Natural killer cell (primary cell): Measurements from ENCODE around the gene PSMG1. TPM values are rescaled to one million over a fixed set of nuclear protein-coding genes. Genes with fewer than 3 reads are reported as not detected.

ENCODE experiments used
- ATAC-seq, 3 donors: fragments of 150-1000 bp in 2 of 3; fragments of 200-7000 bp in 1 of 3; cut with Tn5 transposase; 1 replicate in 1 of 3; 2 replicates in 2 of 3; pipeline ENCODE4 v1.10.0; 2021; ENCODE audit warnings: mild to moderate bottlenecking in 2 of 3, moderate library complexity in 2 of 3
- DNase-seq, 2 donors: peaks; one replicate each; pipeline versions ENCODE4 v3.0.0 to v3.0.0-alpha.2; 2013 to 2021; ENCODE audit warnings: mixed read lengths in 1 of 2
- H3K27ac ChIP-seq: one replicate; pipeline ENCODE4 v1.5.1; 2013; ENCODE audit warnings: mild to moderate bottlenecking, low read length
- H3K27me3 ChIP-seq: one replicate; pipeline ENCODE4 v1.6.1; 2013; ENCODE audit warnings: low read length; ENCODE audit not compliant: control insufficient read depth, insufficient read depth
- H3K36me3 ChIP-seq: one replicate; pipeline ENCODE4 v1.6.1; 2013; ENCODE audit warnings: low read length; ENCODE audit not compliant: control insufficient read depth, insufficient read depth
- H3K4me1 ChIP-seq: one replicate; pipeline ENCODE4 v1.6.1; 2013; ENCODE audit warnings: low read length; ENCODE audit not compliant: control insufficient read depth, insufficient read depth
- H3K4me3 ChIP-seq: one replicate; pipeline ENCODE4 v1.5.1; 2013; ENCODE audit warnings: low read length
- H3K9me3 ChIP-seq: one replicate; pipeline ENCODE4 v1.6.1; 2013; ENCODE audit warnings: low read length; ENCODE audit not compliant: control insufficient read depth, insufficient read depth
- H3K27ac Mint-ChIP-seq, 2 donors: one replicate each; pipeline ENCODE4 v1.8.0; 2022; ENCODE audit warnings: mild to moderate bottlenecking in 2 of 2, mixed read lengths in 2 of 2, moderate library complexity in 1 of 2
- H3K27me3 Mint-ChIP-seq, 2 donors: one replicate each; pipeline ENCODE4 v1.8.0; 2022; ENCODE audit warnings: low read depth in 2 of 2, mixed read lengths in 2 of 2
- H3K36me3 Mint-ChIP-seq: one replicate; pipeline ENCODE4 v1.8.0; 2022; ENCODE audit warnings: mixed read lengths
- H3K4me1 Mint-ChIP-seq, 2 donors: one replicate each; pipeline ENCODE4 v1.8.0; 2022; ENCODE audit warnings: mixed read lengths in 2 of 2
- H3K4me3 Mint-ChIP-seq: one replicate; pipeline ENCODE4 v1.8.0; 2022; ENCODE audit warnings: mild to moderate bottlenecking, moderate library complexity, mixed read lengths
- H3K9me3 Mint-ChIP-seq, 2 donors: one replicate each; pipeline ENCODE4 v1.8.0; 2022; ENCODE audit warnings: mixed read lengths in 2 of 2
- WGBS: methylation state at CpG from one replicate; pipeline ENCODE4 v1.1.7; 2013; ENCODE audit warnings: missing lambda C conversion rate; ENCODE audit not compliant: insufficient coverage; 5-methylcytosine and 5-hydroxymethylcytosine counted together
- intact Hi-C: fragments of 100-400 bp; cut with micrococcal nuclease; formaldehyde crosslinking; loops from one replicate; pipeline ENCODE4 v1.14.2; 2022
- total RNA-seq, 4 donors: library from RNA; stranded (reverse); fragments of 120-200 nt in 1 of 4; gene quantifications; one replicate each; pipeline versions ENCODE4 v1.2.3 to v1.2.4, GENCODE V29; 2013 to 2022
- TF ChIP-seq, protein P1 (sequence below): fragments of 200-600 bp; IDR thresholded peaks from one replicate; pipeline ENCODE4 v1.8.0; 2022; ENCODE audit warnings: antibody characterized with exemption

Gene PSMG1
- total RNA-seq, 3 donors from 2014 or later (not counting 1 experiment from before 2014, with no cell fraction given), result 11.3 to 12.1 (median 12.0) TPM

DNA sequence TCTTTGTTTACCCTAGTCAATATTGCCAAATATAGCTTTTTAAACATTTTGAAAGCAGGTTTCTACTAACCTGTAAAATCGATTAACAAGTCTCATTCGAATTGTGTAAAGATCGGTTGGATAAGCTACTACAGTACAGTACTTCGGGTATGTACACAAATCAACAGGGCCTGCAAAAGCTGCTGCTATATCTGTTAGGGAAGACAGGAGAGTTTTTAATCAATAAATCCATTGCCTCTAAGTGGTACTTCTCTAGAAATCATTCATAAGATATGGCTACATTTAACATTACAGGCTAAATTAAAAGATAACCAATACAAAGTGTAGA, 34.8 kb upstream of the PSMG1 start:
- ATAC-seq (no peak), DNase-seq (no peak)
- 96% methylated on average over 3 of the region's 4 CpGs for WGBS
- Mint-ChIP-seq H3K4me3 (no peak overlapping the region), H3K4me1 (no peaks in the 10 kb centered on the region), H3K9me3 (no peaks in the 10 kb centered on the region), H3K27ac (no peak overlapping the region), H3K27me3 (no peaks in the 10 kb centered on the region), H3K36me3 (peaks cover 12% of the 10 kb centered on the region)
- Histone ChIP-seq H3K4me1 (no peaks in the 10 kb centered on the region), H3K27ac (no peak overlapping the region), H3K9me3 (no peaks in the 10 kb centered on the region), H3K36me3 (peaks cover 60% of the 10 kb centered on the region), H3K27me3 (no peaks in the 10 kb centered on the region), H3K4me3 (no peak overlapping the region)
- TF ChIP-seq, protein P1, sequence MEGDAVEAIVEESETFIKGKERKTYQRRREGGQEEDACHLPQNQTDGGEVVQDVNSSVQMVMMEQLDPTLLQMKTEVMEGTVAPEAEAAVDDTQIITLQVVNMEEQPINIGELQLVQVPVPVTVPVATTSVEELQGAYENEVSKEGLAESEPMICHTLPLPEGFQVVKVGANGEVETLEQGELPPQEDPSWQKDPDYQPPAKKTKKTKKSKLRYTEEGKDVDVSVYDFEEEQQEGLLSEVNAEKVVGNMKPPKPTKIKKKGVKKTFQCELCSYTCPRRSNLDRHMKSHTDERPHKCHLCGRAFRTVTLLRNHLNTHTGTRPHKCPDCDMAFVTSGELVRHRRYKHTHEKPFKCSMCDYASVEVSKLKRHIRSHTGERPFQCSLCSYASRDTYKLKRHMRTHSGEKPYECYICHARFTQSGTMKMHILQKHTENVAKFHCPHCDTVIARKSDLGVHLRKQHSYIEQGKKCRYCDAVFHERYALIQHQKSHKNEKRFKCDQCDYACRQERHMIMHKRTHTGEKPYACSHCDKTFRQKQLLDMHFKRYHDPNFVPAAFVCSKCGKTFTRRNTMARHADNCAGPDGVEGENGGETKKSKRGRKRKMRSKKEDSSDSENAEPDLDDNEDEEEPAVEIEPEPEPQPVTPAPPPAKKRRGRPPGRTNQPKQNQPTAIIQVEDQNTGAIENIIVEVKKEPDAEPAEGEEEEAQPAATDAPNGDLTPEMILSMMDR, result no peak
- intact Hi-C loops, result no loop called here

DNA sequence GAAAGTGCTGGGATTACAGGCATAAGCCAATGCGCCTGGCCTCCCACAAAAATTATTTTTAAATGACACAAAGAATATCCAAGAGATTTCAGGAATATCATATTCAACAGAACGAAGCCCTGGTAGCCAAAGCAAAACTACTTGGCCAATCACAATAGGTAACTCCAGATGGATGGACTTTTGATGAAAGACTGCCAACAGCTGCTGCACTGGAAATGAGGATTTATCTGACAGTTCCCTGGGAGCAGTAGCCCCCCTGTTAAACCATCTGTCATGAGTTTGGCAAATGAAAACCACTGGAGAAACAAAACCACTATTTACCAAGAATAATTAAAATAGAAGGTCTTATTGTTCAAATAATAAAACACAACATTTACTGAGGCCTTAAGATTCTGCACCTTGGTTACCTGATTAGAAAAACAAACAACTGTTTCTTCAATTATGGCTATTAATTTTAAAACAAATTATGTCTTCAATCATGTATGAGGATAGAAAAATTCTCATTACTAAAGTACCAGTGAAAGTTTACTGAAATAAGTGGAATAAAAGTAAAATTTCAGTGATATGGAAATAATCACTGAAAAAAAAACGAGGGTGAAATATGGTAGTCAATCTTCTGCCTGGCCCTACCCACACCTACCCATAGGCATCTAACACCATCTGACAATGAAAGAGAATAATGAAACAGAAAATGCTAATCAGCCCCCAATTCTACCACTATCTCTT, 34.3 kb upstream of the PSMG1 start:
- no peak for ATAC-seq
- H3K9me3 Mint-ChIP-seq, result no peaks in the 10 kb centered on the region
- Histone ChIP-seq H3K9me3 (no peaks in the 10 kb centered on the region), H3K27ac (no peak overlapping the region), H3K4me3 (no peak overlapping the region), H3K36me3 (peaks cover 62% of the 10 kb centered on the region), H3K27me3 (no peaks in the 10 kb centered on the region), H3K4me1 (no peaks in the 10 kb centered on the region)
- 97% methylated on average over 2 of the region's 3 CpGs for WGBS
- no peak overlapping the region for H3K27ac Mint-ChIP-seq
- no peaks in the 10 kb centered on the region for H3K4me1 Mint-ChIP-seq
- H3K27me3 Mint-ChIP-seq, result no peaks in the 10 kb centered on the region
- TF ChIP-seq, protein P1, result no peak
- DNase-seq, result no peak
- intact Hi-C loops, result no loop called here
- H3K4me3 Mint-ChIP-seq, result no peak overlapping the region
- H3K36me3 Mint-ChIP-seq, result peaks cover 13% of the 10 kb centered on the region

DNA sequence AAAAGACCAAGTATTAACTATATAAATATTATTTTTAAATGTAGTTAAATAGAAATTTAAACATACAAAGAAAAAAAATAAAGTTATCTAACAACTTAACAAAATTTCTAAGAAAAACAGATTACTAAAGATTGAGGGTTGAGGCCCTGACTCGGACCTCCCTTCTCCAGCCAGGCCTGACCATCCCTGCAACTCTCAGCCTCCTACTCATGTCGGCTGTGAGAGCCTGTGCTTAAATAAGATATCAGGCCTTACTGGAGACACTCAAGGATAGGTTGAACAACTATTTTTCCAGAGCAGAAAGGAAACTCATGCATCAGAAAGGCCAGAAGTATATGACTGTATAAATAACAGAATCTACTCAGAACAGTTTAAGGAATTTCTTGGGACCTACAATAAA, 33.0 kb upstream of the PSMG1 start:
- ATAC-seq (no peak), DNase-seq (no peak)
- no peaks in the 10 kb centered on the region for H3K9me3 Mint-ChIP-seq
- H3K4me1 ChIP-seq, result no peaks in the 10 kb centered on the region
- H3K4me3 ChIP-seq, result no peak overlapping the region
- H3K36me3 ChIP-seq, result peaks cover 65% of the 10 kb centered on the region
- peaks cover 10% of the 10 kb centered on the region for H3K36me3 Mint-ChIP-seq
- TF ChIP-seq, protein P1, result no peak
- no peak overlapping the region for H3K27ac ChIP-seq
- H3K27ac Mint-ChIP-seq, result no peak overlapping the region
- H3K9me3 ChIP-seq, result no peaks in the 10 kb centered on the region
- WGBS, result 90% methylated on average over 2 of the region's 2 CpGs
- H3K4me1 Mint-ChIP-seq, result no peaks in the 10 kb centered on the region
- no peaks in the 10 kb centered on the region for H3K27me3 Mint-ChIP-seq
- intact Hi-C loops, result no loop called here
- no peak overlapping the region for H3K4me3 Mint-ChIP-seq
- H3K27me3 ChIP-seq, result no peaks in the 10 kb centered on the region

DNA sequence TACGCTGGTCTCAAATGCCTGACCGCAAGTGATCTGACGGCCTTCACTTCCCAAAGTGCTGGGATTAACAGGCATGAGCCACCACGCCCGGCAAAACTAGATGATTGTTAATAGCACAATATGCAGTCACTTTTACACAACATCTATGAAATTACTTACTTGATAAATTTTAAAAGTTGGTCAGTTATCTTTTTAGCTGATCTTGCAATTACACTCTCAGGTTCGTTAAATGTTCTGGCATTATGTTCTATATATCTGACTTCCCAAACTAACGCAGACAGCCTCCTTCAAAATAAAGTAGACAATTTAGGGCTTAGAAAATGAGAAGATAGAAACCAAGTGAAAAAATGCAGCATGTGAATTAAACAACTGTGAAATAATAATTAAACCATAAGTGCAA, 31.8 kb upstream of the PSMG1 start:
- Mint-ChIP-seq H3K4me3 (no peak overlapping the region), H3K27me3 (no peaks in the 10 kb centered on the region), H3K27ac (no peak overlapping the region), H3K9me3 (no peaks in the 10 kb centered on the region), H3K4me1 (peaks cover 0 to 5% of the 10 kb centered on the region in 2 donors), H3K36me3 (peaks cover 10% of the 10 kb centered on the region)
- no peaks in the 10 kb centered on the region for H3K27me3 ChIP-seq
- no peaks in the 10 kb centered on the region for H3K9me3 ChIP-seq
- intact Hi-C loops, result no loop called here
- no peak overlapping the region for H3K27ac ChIP-seq
- ATAC-seq, result no peak
- DNase-seq, result no peak
- WGBS, result 97% methylated on average over 3 of the region's 7 CpGs
- no peaks in the 10 kb centered on the region for H3K4me1 ChIP-seq
- TF ChIP-seq, protein P1, result no peak
- peaks cover 73% of the 10 kb centered on the region for H3K36me3 ChIP-seq
- no peak overlapping the region for H3K4me3 ChIP-seq
